EL (cell line): ENCODE results near the gene LY6G6F.

ENCODE experiments used
- DNase-seq: peaks from one replicate; pipeline ENCODE4 v3.0.0-alpha.2; 2016

The LY6G6F gene

GRCh38 chr6:31742894-31743293, 36.2 kb downstream of the LY6G6F start:
- no peak for DNase-seq

DNA sequence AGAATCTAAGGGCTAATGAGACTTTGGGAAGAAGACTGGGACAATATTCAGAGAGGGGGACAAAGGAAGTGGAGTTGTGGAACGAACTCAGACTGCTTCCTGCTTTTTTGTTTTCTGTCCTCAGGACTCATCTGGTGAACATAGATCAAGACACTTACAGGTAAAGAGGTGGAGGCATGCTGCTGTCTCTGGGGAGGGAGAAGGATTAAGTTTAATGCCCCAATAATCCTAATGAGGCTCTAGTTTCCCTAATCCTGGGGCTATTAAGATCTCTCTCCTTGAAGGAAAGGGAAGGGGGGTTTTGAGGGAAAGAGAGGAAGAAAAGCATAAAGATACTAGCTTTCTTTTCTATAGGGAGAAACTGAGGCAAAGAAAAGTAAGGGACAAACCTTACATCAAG, 37.8 kb downstream of the LY6G6F start:
- no peak for DNase-seq

DNA sequence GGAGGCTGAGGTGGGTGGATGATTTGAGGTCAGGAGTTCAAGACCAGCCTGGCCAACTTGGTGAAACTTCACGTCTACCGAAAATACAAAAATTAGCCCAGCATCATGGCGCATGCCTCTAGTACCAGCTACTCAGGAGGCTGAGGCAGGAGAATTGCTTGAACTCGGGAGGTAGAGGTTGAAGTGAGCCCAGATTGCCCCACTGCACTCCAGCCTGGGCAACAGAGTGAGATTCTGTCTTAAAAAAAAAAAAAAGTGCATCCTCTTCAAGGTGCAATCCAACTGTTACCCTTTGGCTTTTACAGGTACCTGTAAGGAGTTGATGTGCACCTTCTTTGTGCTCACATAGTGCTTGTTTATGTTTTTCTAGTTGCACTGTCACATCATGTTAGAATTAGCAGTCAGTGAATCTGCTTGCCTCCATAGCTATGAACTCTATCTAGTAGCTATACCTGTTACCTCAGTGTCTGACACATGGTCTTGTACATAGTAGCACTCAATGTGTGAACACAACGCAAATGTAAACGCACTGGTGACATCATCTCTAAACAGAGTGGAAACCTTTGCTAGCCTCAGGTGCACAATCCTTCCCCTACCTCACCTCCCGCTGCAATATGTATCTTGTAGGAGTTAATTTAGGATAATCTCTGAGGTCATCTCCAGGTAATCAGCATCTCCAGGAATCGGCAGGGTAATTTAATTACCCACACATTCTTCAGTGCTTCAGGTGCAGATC, 42.8 kb downstream of the LY6G6F start:
- DNase-seq = no peak

GRCh38 chr6:31750411-31751022, 43.9 kb downstream of the LY6G6F start:
- peak; percentile 65 for DNase-seq

GRCh38 chr6:31752739-31753319, 46.2 kb downstream of the LY6G6F start:
- DNase-seq = peak; percentile 80

DNA sequence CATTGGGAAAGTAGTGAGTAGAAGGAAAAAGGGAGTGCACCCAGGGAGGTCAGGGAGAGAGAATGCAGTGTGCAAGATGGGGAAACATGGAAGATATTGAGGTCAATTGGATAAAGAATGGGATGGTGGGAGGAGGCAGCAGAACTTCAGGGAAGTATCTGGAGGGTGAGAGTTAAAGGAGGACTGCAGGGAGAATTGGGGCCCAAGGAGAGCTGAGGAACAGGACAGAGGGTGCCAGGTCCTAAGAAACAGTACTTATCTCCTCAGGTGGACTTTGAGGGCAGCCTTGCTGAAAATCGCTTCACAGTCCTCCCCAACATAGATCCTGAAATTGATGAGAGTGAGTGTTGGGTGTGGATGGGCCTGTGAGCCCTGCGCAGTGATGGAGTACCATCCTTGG, 51.6 kb downstream of the LY6G6F start:
- DNase-seq = no peak
